Choroid plexus epithelial cell (primary cell): ENCODE results near the gene PIAS1.

ENCODE experiments used
- DNase-seq: peaks from one replicate; pipeline ENCODE4 v3.0.0-alpha.2; 2010; ENCODE audit warnings: low read depth
- H3K4me3 ChIP-seq: 2 replicates; pipeline ENCODE4 v1.5.1; 2011; ENCODE audit warnings: low read depth, mild to moderate bottlenecking, control low read depth, low read length, moderate library complexity
- CTCF ChIP-seq: conservative IDR thresholded peaks from 2 replicates; pipeline ENCODE4 v1.5.1; 2011; ENCODE audit warnings: low read depth, mild to moderate bottlenecking, control low read depth, inconsistent platforms, low read length, moderate library complexity

The PIAS1 gene

GRCh38 chr15:68207176-68207935 lies 153.2 kb downstream of the PIAS1 start:
- TF ChIP-seq CTCF, result no peak
- no peak overlapping the region for H3K4me3 ChIP-seq
- no peak for DNase-seq

- no peak for TF ChIP-seq CTCF
- DNase-seq, result no peak
- no peak overlapping the region for H3K4me3 ChIP-seq
Measured at GRCh38 chr15:68208136-68208535, 154.0 kb downstream of the PIAS1 start.

GRCh38 chr15:68208636-68209240 lies 154.6 kb downstream of the PIAS1 start:
- no peak for TF ChIP-seq CTCF
- DNase-seq, result no peak
- no peak overlapping the region for H3K4me3 ChIP-seq

GRCh38 chr15:68209272-68209671 lies 155.2 kb downstream of the PIAS1 start:
- no peak overlapping the region for H3K4me3 ChIP-seq
- no peak for TF ChIP-seq CTCF
- no peak for DNase-seq

- DNase-seq, result no peak
- H3K4me3 ChIP-seq, result no peak overlapping the region
- no peak for TF ChIP-seq CTCF
Measured at GRCh38 chr15:68209735-68210408, 155.8 kb downstream of the PIAS1 start.

- no peak for TF ChIP-seq CTCF
- no peak overlapping the region for H3K4me3 ChIP-seq
- no peak for DNase-seq
Measured at GRCh38 chr15:68210409-68210756, 156.3 kb downstream of the PIAS1 start.
